ENCODE data around the gene PXDC1.
"Not testable (repeated sequence)": the region's sequence is repeated elsewhere in the genome, so short reads cannot be mapped to it uniquely, and the experiment has no call there.

The PXDC1 gene

DNA sequence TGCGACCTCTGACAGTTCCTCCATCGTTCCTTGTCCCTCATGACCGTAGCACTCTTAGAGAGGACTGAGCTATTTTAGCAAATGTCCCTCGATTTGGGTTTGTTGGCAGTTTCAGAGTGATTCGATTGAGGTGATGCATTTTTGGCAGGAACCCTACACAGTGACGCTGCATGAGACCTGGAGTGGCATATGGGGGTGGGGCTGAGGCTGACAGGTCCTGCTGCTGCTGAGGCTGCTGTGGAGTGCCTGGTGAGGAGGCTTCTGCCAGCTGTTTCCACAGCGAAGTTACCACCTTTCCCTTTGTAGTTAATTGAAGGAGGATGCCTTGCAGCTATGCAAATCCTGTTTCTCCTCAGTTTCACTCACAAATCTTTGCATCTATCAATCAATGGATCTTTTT lies 19.8 kb downstream of the PXDC1 start:
- no peak for DNase-seq (ENCODE audit: low spot score)

DNA sequence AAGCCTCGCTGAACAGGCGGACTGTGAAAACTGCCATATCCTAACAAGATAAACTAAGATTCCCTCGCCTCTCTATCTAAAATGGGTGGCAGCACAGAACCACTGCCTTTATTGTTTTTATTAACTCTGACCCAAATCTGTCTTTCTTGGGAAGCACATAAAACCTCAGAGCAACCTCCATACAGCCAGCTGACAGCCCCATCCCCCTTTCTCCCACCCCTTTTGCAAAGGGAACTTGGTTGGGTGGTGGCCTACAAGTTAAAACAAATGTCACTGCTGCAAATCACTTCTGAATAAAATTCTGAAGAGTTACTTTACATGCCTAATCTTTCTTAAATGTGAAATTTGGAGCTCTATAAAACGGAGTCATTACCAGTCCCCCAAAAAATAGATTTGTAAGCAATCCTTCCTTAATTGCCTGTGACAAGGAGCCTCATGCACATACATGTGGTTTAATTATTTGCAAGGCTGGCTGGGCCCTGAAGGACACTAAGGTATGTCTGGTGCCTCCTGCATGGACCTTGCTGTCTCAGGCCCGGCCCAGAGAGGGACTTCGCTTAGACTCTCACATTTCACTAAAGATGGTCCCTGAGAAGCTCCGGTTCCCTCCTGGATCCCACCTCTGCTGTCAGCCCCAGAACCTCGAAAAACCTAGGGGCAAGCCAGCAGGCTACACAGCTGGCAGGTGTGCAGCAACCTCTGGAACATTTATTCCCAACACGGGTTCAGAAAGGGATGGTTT lies 21.7 kb downstream of the PXDC1 start:
- DNase-seq (ENCODE audit: low spot score) = no peak

DNA sequence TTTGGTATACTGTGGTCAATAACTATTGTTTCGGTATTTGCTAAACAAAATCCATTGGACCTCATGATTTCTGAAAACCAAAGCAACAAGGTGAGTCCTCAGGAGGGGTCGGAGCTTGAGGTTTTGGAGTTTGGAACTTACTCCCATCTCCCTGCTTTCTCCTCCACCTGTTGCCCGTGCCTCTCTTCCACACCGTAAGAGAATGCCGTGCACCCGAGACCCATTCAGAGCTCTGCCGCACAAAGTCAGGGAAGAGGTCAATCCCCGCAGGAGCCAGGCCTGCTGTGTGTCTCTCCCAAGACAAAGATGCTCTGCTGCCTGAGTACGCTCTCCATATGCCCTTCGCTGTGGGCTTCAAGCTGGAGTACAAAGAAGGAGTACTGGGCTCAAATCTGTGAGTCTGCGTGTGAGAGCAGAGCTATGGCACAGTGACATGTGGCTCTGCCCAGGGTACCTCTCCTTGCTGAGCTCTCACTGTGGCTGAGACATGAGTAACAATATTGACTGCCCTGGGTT lies 23.9 kb downstream of the PXDC1 start:
- DNase-seq (ENCODE audit: low spot score) = no peak

DNA sequence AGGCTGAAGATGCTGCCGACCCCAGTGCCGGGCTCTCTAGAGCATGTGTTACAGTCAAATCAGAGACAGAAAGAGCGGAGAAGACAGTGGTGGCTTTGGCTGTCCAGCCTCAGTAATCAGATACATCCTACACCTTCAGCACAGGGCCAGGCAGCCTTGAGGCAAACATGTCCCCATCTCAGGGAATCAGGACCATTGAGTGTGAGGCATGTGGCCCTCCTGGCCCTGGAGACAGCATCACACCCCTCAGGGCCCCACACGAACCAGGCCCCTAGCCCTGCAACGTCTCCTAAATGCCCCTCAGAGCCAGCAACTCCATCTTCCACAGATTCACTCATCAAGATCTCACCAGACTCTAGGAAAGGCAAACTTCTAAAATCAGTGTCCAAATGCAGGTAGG lies 24.5 kb downstream of the PXDC1 start:
- no peak for DNase-seq (ENCODE audit: low spot score)

DNA sequence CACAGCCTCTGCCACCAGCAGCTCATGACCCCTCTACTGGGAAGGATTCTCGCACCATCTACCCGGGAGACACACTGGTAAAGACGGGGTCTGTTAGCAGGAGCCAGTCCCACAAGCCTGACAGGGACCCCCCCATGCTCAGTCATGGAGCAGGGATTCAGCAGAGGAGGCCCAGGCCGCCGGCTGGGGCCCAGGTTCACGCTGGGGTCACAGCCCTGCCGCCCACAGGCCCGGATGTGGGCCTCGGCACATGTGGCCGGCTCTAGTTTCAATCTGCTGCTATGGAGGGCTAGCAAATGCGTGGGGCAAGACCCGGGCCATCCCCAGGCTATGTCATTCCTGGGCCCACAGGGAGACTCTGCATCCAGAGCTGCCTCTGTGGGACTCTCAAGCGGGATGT lies 25.1 kb downstream of the PXDC1 start:
- DNase-seq (ENCODE audit: low spot score) = no peak

DNA sequence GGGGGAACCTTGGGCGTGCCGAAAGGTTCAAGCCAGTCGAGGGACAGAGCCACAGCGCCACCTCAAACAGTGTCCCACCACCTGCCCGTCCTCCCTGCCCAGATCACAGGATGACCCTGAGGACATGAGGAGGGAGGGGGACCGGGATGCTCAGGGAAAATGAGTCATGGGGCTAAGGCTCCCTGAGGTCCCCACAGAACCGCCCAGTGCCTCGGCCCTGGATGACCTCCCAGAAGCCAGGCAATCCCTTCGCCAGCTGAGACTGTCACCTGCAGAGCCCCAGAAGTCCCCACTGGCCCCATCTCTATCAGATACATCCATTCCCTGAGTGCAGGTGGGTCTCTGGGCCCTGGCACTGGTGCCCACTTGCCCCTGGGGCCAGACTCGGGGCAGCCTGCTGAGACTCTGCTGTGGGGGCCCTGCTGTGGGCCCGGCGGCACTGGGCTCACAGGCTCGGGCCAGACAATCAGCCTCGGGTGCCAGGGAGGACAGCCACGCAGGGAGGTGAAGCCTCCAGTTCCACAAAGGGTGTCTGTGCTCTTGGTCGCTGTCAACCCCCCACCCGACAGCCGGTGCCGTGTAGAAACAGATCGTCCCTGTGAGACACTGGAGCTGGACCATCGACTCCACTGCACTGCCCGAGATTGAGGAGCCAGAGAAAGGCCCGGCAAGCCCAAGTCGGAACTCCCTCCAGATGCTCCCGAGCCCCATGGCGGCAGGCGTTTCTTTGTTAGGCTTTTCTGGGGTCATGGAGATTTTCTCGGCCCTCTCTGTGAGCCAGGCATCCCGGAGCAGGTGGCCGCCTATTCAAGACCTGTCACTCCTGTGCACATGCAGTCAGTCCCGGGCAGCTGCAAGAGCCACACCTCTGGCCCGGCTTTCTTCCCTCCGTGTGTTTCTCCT lies 26.1 kb downstream of the PXDC1 start:
- no peak for DNase-seq (ENCODE audit: low spot score)

DNA sequence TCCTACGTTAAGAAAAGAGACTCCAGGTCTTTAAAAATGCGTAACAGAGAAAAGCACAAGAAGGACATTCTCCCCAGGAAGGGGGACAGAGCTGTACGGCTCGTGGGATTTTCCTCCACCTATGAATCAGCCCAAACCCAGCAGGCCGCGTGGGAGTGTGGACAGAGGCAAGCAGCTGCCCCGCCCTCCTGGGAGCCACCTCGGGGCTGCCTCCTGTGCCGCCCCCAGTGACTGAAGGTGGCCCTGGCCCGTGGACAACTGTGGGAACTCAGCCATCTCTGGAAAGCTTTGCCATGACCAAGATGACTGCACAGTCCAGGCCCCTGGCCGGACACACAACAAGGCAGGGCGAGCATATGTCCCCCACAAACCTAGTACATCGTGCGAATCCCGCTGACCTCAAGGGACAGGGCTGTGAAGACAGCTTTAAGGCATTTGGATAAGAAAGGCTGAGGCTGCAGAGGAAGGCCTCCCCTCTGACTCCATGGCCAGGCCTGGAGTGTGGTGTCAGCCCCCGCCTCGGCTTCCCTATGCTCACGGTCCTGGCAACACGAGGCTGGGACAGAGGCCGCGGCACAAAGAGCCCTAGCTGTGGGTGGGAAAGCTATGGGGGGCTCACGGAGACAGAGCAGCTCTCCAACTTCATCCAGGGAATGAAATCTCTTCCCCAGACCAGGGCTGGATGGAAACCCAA lies 26.9 kb downstream of the PXDC1 start:
- DNase-seq (ENCODE audit: low spot score) = no peak

DNA sequence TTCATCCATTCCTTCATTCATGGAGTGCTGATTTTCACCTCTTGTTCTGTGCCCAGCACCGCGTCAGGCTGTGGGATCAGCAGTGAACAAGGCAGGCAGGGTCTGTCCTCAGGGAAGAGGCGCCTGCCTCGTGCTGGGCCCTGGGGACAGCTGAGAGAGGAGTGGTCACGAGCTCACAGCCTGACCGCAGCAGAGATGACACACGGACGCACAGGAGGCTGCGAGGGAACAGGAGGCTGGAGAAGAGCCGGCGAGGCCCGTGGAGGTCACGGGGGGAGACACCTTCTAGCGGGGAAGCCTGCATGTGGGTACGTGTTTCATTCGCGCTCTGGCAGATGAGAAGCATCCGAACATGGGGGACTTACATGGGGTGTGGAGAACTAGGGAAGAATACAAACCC lies 27.5 kb downstream of the PXDC1 start:
- DNase-seq (ENCODE audit: low spot score) = no peak

DNA sequence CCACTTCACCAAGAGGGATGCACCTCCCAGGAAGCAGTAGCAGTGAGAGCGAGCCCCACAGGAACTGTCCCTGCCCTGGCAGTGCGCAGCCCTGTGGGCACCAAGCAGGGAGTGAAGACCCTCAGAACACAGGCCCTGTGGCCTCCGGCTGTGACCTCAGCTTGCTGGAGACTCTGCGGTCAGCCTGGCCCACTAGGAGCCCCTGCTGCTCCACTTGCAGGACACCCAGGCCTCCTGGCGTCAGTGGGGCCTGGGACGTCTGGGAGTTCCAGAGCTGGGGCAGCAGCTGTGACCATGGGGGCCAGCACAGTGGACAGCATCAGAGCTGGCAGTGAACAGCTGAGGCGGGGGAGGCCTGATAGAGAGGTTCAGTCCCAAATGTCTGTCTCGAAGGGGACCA lies 28.3 kb downstream of the PXDC1 start:
- no peak for DNase-seq (ENCODE audit: low spot score)

DNA sequence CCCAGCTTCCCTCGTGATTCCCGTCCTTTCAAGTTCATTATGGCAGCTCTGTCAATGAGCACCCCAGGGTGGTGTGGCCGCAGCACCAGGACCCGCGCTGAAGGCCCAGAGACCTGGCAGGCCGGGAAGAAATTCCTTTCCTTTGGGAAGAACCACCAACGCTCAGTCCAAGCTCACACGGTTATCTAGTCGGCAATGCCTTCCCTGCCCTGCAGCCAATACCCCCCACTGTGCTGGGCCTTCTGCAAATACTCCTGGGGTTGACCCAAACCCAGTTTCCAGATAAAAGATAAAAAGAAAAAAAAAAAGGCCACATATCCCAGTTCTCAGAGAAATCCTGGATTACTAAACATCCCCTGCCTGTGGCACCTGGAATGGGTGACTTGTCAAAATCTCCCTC lies 28.7 kb downstream of the PXDC1 start:
- no peak for DNase-seq (ENCODE audit: low spot score)

DNA sequence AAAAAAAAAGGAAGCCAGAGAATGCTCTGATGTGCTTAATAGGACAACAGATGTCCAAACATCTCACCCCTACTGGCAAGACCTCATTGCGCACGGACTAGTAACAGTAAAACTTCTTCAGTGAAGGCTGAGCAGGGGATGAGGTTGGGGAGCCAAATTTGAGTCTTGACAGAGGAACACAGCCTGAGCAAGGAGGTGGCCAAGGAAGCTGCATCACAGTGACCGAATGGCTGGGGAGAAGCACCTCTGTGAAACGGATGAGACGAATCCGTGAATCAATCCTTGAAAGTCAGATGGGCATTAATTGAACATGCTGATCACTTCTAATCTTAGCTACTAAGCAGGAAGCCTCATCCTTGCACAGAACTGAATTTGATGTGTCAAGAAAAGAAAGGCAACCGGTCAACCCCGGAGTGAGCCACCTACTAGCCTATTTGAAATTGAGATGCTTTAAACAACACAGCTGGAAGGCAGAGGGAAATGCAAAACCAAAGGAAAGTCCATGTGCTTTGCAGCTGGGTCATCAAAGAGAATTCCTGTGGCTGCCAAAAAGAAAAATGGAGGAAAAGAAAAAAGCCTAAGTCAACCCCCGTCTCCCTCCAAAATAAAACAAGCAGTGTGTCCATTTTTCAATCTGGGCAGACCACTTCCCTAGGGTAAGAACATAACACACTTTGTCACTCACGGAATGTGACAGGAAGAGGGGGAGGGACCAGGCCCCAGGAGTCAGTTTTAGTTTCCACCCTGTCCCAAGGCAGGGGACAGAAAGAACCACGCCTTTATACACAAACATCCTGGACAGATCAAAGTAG lies 29.5 kb downstream of the PXDC1 start:
- no peak for DNase-seq (ENCODE audit: low spot score)

DNA sequence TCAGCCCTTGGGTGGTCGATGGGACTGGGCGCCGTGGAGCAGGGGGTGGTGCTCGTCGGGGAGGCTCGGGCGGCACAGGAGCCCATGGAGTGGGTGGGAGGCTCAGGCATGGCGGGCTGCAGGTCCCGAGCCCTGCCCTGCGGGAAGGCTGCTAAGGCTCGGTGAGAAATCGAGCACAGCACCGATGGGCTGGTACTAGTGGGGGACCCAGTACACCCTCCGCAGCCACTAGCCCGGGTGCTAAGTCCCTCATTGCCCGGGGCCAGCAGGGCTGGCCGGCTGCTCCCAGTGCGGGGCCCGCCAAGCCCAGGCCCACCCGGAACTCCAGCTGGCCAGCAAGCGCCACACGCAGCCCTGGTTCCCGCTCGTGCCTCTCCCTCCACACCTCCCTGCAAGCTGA lies 30.7 kb downstream of the PXDC1 start:
- not testable (repeated sequence) for DNase-seq (ENCODE audit: low spot score)

DNA sequence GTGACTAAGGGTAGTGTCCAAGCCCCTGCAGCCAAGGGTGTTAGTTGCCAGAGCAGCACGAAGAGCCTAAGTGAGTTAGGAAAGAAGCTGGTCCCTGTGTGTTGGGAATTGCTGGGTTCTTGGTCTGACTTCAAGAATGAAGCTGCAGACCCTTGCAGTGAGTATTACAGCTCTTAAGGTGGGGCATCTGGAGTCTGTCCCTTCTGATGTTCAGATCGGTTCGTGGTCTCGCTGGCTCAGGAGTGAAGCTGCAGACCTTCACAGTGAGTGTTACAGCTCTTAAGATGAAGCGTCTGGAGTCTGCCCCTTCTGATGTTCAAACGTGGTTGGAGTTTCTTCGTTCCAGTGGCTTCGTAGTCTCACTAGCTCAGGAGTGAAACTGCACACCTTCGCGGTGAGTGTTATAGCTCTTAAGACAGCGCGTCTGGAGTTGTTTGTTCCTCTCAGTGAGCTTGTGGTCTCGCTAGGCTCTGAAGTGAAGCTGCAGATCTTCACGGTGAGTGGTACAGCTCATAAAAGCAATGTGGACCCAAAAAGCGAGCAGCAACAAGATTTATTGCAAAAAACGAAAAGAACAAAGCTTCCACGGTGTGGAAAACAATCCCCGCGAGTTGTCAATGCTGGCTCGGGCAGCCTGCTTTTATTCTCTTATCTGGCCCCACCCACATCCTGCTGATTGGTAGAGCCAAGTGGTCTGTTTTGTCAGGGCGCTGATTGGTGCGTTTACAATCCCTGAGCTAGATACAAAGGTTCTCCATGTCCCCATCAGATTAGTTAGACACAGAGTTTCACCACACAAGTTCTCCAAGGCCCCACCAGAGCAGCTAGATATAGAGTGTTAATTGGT lies 31.8 kb downstream of the PXDC1 start:
- DNase-seq (ENCODE audit: low spot score) = no peak

DNA sequence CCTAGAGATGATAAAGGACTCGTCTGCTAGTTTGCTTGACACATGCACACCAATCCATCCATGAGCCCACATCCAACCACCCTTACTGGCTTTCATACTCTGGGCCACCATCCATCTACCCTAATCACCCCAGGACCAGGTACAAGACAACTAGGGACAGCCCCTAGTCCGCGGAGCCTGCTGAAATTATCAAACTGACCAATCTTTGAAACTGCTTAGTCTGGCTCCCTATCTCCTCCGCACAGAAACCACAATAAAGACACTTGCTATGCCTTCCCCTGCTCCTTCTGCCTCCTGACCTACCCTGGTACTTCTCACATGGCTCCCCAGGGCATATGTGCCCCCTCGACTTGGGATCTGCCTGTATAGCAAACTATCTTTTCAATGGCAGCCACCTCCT lies 33.1 kb downstream of the PXDC1 start:
- no peak for DNase-seq (ENCODE audit: low spot score)

DNA sequence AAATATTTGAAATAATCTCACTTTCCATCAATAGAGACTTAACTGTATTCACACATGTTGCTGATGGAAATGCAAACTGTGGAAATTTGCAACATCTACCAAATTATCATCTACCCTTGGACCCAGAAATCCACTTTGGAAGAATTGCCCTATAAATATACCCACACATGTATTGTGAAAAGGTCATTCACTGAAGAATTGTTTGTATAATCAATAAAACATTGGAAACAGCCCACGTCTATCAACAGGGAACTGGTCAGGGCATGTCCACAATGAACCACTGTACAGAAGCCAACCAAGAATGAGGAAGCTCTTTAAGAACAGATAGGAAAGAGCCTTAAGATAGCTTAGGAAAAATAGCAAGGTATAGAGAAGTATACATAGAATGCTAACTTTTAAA lies 36.2 kb downstream of the PXDC1 start:
- no peak for DNase-seq (ENCODE audit: low spot score)

DNA sequence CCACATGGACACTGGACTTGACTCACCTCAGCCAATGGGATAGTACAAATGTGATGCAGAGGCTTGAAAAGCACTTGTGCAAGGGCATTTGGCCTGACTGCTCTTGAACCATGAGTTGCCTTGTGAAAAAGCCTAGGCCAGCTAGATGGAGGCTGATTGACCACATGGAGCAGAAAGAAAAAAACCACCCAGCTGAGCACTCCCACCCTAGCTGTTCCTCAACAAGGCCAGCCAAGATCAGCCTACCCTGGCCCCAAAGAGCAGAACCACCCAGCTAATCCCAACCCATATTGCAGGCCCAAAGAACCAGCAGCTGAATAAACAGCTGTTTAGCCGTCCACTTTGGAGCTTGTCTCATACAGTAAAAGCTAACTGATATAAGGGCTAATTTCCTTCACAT lies 36.7 kb downstream of the PXDC1 start:
- no peak for DNase-seq (ENCODE audit: low spot score)

DNA sequence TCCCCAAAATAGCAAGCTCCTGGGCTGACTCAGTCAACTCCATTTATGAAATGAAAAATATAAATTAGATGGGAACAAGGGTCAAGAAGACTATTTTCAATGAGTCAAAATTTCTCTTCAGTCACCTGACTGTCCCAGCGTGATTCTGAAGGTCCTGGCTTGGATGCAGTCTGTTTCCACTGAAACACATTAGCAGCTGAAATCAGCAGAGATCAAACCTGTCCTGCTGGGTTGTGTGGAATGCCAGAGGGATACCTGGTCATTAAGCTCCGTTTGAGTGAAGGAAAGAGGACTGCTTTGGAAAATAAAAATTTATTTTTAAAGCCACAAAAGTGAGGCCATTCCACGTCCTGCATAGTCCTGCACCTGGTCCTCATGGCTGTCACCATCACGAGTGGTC lies 37.4 kb downstream of the PXDC1 start:
- DNase-seq (ENCODE audit: low spot score) = no peak

DNA sequence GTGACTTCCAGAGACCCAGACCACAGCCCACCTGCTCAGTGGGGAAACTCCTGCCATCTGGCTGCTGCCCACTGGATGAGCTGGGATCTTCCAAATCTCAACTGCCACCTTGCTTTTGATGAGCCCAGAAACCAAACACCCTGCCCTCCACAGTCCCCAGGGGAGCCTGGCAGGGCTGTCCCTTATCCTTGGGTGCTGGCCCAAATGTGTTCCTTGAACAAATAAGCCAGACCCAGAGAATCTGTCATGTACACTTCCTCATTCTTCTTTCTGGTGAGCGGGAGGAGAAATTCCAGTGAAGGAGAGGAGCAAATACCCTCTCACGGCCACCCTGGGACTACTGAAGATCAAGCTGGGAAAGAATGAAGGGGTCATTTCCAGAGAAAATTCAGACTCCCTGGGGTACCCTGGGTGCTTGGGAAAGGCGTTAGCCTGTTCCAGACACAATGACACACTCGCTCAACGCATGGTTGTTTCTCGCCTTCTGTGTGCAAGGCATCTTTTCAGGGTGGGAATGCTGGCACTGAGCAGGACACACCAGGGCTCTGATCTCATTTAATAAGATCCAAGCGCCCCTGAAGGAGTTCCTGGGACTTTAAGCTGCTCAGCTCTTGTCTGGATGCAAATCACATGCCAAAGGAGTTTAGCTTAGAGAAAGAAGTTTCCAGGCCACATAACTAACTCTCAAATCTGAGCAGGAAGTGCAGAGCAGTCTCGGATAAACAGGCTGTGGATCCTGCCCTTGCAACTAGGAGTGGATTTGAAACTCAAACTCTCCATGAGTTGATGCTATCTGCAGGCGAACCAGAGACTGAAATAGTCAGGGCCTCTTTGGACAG lies 38.5 kb downstream of the PXDC1 start:
- no peak for DNase-seq (ENCODE audit: low spot score)

DNA sequence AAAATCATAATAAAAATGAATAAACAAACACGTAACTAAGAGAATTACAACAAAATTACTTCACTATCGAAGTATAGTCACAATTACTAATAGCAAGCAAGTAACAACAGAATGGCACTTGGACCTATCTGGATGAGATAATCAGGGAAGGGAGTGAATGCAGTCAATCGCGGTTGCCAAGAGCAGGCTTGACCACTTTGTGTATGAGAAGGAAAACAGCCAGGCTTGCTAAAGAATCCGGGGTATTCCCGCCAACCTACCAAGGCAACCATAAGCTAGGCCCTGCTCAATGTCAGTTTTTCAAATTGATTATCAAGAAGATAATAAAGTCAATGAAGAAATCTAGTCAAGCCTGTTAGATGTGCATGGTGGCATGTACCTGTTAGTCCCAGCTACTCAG lies 39.7 kb downstream of the PXDC1 start:
- no peak for DNase-seq (ENCODE audit: low spot score)

DNA sequence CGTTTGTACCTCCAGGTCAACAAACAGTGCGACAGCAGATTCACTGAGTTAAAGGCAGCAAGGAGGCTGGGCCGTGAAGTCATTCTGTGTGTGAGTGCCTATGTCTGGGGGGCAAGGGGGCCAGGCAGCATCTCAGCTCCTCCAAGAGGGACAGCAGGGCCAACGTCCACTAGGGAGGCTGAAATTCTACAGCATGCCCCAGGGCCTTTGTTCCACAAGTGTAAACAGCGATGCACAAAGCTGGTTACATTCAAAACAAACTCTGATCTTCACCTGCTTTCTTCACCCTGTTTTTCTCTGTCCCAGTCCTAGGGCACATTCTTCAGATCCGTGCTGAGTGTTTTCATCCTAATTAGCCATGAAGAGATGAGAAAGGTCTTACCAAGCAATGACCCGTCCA lies 41.1 kb downstream of the PXDC1 start:
- DNase-seq (ENCODE audit: low spot score) = no peak
